ENCODE data around the gene COX7A1. TPM values are rescaled to one million over a fixed set of nuclear protein-coding genes. Genes with fewer than 3 reads are reported as not detected.

Gene COX7A1
- total RNA-seq, 1 experiment from 2014 or later = not detected

DNA sequence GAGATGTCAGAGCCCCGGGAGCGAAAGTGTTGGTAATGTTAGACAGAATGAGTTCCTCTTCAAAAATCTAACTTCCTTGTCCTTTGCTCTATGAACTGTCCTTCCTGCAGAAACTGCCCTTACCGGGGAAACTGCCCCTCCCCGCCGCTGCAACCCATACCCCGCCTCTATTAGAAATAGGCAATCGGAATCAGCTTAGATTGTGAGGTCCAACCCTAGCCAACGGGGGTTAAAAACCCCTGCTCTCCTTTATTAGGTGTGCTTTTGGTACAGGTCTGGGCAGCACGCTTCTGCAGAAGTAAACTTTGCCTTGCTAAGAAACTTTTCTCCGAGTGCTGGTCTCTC is 23.9 kb downstream of the COX7A1 start:
- no peak for DNase-seq (ENCODE audit: low spot score)
- Histone ChIP-seq H3K27me3 (replicated peaks; ENCODE audit: insufficient read depth, low read depth, low read length, poor library complexity) (no peaks in the 10 kb centered on the region), H3K4me3 (ENCODE audit: low read depth, low read length, poor library complexity, severe bottlenecking) (peak overlapping the region; percentile 49), H3K27ac (ENCODE audit: low read depth, low read length, poor library complexity, severe bottlenecking) (peak overlapping the region; percentile 90), H3K9me3 (ENCODE audit: low read depth, low read length, poor library complexity, severe bottlenecking) (no peaks in the 10 kb centered on the region), H3K36me3 (ENCODE audit: insufficient read depth, low read length, poor library complexity, severe bottlenecking) (peaks cover 10% of the 10 kb centered on the region), H3K4me1 (ENCODE audit: insufficient read depth, low read length, poor library complexity, severe bottlenecking) (no peaks in the 10 kb centered on the region)
- intact Hi-C loops (cut with micrococcal nuclease; ENCODE audit: unreplicated experiment) = loop anchor here (1.0 to 2.0 kb wide), 2 partner anchors 42 to 364 kb away; no protein-coding TSS in a partner anchor
- POLR2A ChIA-PET (ENCODE audit: low non-redundant PET) = interaction anchor here (0.6 kb wide), 2 partner anchors 778 to 1939 kb away, joined by 3 to 7 read pairs; no protein-coding TSS in a partner anchor
- no TSS peak for BruUV-seq (replicated peaks)
- no peak for TF ChIP-seq EZH2 (IDR thresholded peaks at IDR 0.05; ENCODE audit: borderline replicate concordance, low read depth, low read length, poor library complexity, severe bottlenecking)
- TF ChIP-seq, protein P1, sequence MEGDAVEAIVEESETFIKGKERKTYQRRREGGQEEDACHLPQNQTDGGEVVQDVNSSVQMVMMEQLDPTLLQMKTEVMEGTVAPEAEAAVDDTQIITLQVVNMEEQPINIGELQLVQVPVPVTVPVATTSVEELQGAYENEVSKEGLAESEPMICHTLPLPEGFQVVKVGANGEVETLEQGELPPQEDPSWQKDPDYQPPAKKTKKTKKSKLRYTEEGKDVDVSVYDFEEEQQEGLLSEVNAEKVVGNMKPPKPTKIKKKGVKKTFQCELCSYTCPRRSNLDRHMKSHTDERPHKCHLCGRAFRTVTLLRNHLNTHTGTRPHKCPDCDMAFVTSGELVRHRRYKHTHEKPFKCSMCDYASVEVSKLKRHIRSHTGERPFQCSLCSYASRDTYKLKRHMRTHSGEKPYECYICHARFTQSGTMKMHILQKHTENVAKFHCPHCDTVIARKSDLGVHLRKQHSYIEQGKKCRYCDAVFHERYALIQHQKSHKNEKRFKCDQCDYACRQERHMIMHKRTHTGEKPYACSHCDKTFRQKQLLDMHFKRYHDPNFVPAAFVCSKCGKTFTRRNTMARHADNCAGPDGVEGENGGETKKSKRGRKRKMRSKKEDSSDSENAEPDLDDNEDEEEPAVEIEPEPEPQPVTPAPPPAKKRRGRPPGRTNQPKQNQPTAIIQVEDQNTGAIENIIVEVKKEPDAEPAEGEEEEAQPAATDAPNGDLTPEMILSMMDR (conservative IDR thresholded peaks at IDR 0.05; ENCODE audit: low read depth, low read length) = no peak
- CTCF ChIA-PET = interaction anchor here (0.7 to 1.1 kb wide), 2 partner anchors 13 to 41 kb away, joined by 4 to 21 read pairs; partner anchors contain the start of gene TBCB

DNA sequence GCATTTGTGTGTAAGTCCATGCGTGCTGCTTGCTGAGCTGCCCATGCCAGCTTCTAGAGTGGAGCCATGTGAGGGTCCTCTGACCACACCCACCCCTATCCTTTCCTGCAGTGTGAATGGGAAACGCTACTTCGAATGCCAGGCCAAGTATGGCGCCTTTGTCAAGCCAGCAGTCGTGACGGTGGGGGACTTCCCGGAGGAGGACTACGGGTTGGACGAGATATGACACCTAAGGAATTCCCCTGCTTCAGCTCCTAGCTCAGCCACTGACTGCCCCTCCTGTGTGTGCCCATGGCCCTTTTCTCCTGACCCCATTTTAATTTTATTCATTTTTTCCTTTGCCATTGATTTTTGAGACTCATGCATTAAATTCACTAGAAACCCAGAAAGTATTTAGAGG is 26.7 kb downstream of the COX7A1 start:
- H3K9me3 ChIP-seq (ENCODE audit: low read depth, low read length, poor library complexity, severe bottlenecking) = no peaks in the 10 kb centered on the region
- H3K27me3 ChIP-seq (replicated peaks; ENCODE audit: insufficient read depth, low read depth, low read length, poor library complexity) = no peaks in the 10 kb centered on the region
- H3K27ac ChIP-seq (ENCODE audit: low read depth, low read length, poor library complexity, severe bottlenecking) = no peak overlapping the region
- POLR2A ChIA-PET (ENCODE audit: low non-redundant PET) = no interaction called here
- intact Hi-C loops (cut with micrococcal nuclease; ENCODE audit: unreplicated experiment) = no loop called here
- H3K4me3 ChIP-seq (ENCODE audit: low read depth, low read length, poor library complexity, severe bottlenecking) = no peak overlapping the region
- BruUV-seq (replicated peaks) = no TSS peak
- CTCF ChIA-PET = no interaction called here
- peaks cover 10% of the 10 kb centered on the region for H3K36me3 ChIP-seq (ENCODE audit: insufficient read depth, low read length, poor library complexity, severe bottlenecking)
- H3K4me1 ChIP-seq (ENCODE audit: insufficient read depth, low read length, poor library complexity, severe bottlenecking) = no peaks in the 10 kb centered on the region
- no peak for DNase-seq (ENCODE audit: low spot score)
- TF ChIP-seq, protein P1 (conservative IDR thresholded peaks at IDR 0.05; ENCODE audit: low read depth, low read length) = no peak
- no peak for TF ChIP-seq EZH2 (IDR thresholded peaks at IDR 0.05; ENCODE audit: borderline replicate concordance, low read depth, low read length, poor library complexity, severe bottlenecking)

DNA sequence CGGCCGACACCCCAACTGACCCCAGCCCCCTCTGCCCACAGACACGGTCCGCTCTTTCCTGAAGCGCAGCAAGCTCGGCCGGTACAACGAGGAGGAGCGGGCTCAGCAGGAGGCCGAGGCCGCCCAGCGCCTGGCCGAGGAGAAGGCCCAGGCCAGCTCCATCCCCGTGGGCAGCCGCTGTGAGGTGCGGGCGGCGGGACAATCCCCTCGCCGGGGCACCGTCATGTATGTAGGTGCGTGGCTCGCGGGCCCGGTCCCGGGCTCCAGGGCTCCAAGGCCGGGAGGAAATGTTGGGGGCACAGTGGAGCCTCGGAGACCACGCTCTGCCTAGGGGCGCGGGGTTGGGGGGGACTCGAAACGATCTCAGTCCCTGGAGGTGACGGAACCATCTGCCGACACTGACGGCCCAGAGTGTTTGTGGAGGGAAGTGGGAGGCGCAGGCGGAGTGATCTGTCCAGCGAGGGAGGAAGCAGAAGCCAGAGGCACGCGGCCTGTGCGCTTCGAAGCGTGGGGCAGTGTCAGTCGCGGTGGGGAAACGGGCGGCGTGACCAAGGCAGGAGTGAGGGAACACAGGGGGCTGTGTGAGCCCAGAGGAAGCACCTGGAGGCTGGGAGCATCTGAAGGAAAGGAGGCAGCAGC is 30.6 kb downstream of the COX7A1 start:
- no peak for DNase-seq (ENCODE audit: low spot score)
- BruUV-seq (replicated peaks) = no TSS peak
- Histone ChIP-seq H3K4me3 (ENCODE audit: low read depth, low read length, poor library complexity, severe bottlenecking) (no peak overlapping the region), H3K9me3 (ENCODE audit: low read depth, low read length, poor library complexity, severe bottlenecking) (no peaks in the 10 kb centered on the region), H3K4me1 (ENCODE audit: insufficient read depth, low read length, poor library complexity, severe bottlenecking) (no peaks in the 10 kb centered on the region), H3K36me3 (ENCODE audit: insufficient read depth, low read length, poor library complexity, severe bottlenecking) (peaks cover 14% of the 10 kb centered on the region), H3K27ac (ENCODE audit: low read depth, low read length, poor library complexity, severe bottlenecking) (no peak overlapping the region), H3K27me3 (replicated peaks; ENCODE audit: insufficient read depth, low read depth, low read length, poor library complexity) (no peaks in the 10 kb centered on the region)
- ChIA-PET CTCF (no interaction called here), POLR2A (ENCODE audit: low non-redundant PET) (no interaction called here)
- no peak for TF ChIP-seq EZH2 (IDR thresholded peaks at IDR 0.05; ENCODE audit: borderline replicate concordance, low read depth, low read length, poor library complexity, severe bottlenecking)
- intact Hi-C loops (cut with micrococcal nuclease; ENCODE audit: unreplicated experiment) = no loop called here

DNA sequence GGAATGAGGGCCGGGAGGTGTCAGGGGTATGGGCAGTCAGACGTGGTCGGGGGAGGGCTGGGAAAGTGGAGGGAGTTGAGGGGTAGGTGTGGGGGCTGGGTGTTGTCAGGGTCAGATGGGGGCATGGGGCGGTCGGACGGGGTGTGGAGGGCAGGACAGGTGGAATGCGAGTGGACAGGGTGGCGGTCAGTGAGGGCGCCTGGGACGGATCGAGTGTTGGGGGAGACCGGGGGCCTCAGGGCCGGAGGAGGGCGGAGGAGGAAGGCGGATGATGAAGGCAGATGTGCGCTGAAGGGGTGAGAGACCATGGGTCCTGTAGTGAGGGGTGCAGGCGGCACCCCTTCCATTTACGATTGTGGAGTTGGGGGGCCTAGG is 31.3 kb downstream of the COX7A1 start:
- peaks cover 6% of the 10 kb centered on the region for H3K4me1 ChIP-seq (ENCODE audit: insufficient read depth, low read length, poor library complexity, severe bottlenecking)
- no peaks in the 10 kb centered on the region for H3K9me3 ChIP-seq (ENCODE audit: low read depth, low read length, poor library complexity, severe bottlenecking)
- CTCF ChIA-PET = no interaction called here
- H3K27me3 ChIP-seq (replicated peaks; ENCODE audit: insufficient read depth, low read depth, low read length, poor library complexity) = no peaks in the 10 kb centered on the region
- H3K4me3 ChIP-seq (ENCODE audit: low read depth, low read length, poor library complexity, severe bottlenecking) = no peak overlapping the region
- H3K36me3 ChIP-seq (ENCODE audit: insufficient read depth, low read length, poor library complexity, severe bottlenecking) = peaks cover 14% of the 10 kb centered on the region
- TF ChIP-seq, protein P1 (conservative IDR thresholded peaks at IDR 0.05; ENCODE audit: low read depth, low read length) = no peak
- no peak for TF ChIP-seq EZH2 (IDR thresholded peaks at IDR 0.05; ENCODE audit: borderline replicate concordance, low read depth, low read length, poor library complexity, severe bottlenecking)
- intact Hi-C loops (cut with micrococcal nuclease; ENCODE audit: unreplicated experiment) = no loop called here
- no TSS peak for BruUV-seq (replicated peaks)
- POLR2A ChIA-PET (ENCODE audit: low non-redundant PET) = no interaction called here
- no peak overlapping the region for H3K27ac ChIP-seq (ENCODE audit: low read depth, low read length, poor library complexity, severe bottlenecking)
- DNase-seq (ENCODE audit: low spot score) = no peak
